Smooth muscle cell (in vitro differentiated cells): Measurements from ENCODE around the gene SRRM5. TPM values are rescaled to one million over a fixed set of nuclear protein-coding genes. Genes with fewer than 3 reads are reported as not detected.

Experiments used
- DNase-seq: peaks from one replicate; lab custom pipeline; 2025; ENCODE audit not compliant: unreplicated experiment; lab: John Stamatoyannopoulos, UW
- H2AFZ ChIP-seq: fragments of 200-600 bp; sonication (generic); 2 replicates; pipeline ENCODE4 v1.6.0; 2016; ENCODE audit warnings: antibody characterized with exemption, low read depth, mild to moderate bottlenecking
- H3F3A ChIP-seq: fragments of 200-600 bp; sonication (generic); 2 replicates; pipeline ENCODE4 v1.6.0; 2017; ENCODE audit warnings: antibody characterized with exemption, low read depth
- H3K27ac ChIP-seq: fragments of 200-600 bp; sonication (generic); 2 replicates; pipeline ENCODE4 v1.5.1; 2016; ENCODE audit warnings: low read depth, mild to moderate bottlenecking
- H3K27me3 ChIP-seq: fragments of 200-600 bp; sonication (generic); 2 replicates; pipeline ENCODE4 v1.6.1; 2016; ENCODE audit warnings: low read depth, mild to moderate bottlenecking
- H3K36me3 ChIP-seq: fragments of 200-600 bp; sonication (generic); 2 replicates; pipeline ENCODE4 v1.5.1; 2016; ENCODE audit warnings: low read depth
- H3K4me1 ChIP-seq: fragments of 200-600 bp; sonication (generic); 2 replicates; pipeline ENCODE4 v1.5.1; 2016; ENCODE audit warnings: low read depth
- H3K4me2 ChIP-seq: fragments of 200-600 bp; sonication (generic); 2 replicates; pipeline ENCODE4 v1.6.0; 2016; ENCODE audit warnings: mild to moderate bottlenecking
- H3K4me3 ChIP-seq: fragments of 200-600 bp; sonication (generic); 2 replicates; pipeline ENCODE4 v1.5.1; 2016; ENCODE audit warnings: mild to moderate bottlenecking
- H3K79me2 ChIP-seq: fragments of 200-600 bp; sonication (generic); 2 replicates; pipeline ENCODE4 v1.6.0; 2016; ENCODE audit warnings: low read depth, mild to moderate bottlenecking
- H3K9ac ChIP-seq: fragments of 200-600 bp; sonication (generic); 2 replicates; pipeline ENCODE4 v1.6.0; 2016; ENCODE audit warnings: low read depth
- H3K9me3 ChIP-seq: fragments of 200-600 bp; sonication (generic); replicated peaks from 2 replicates; pipeline ENCODE4 v1.5.1; 2016; ENCODE audit warnings: low read depth
- H4K20me1 ChIP-seq: fragments of 200-600 bp; sonication (generic); 2 replicates; pipeline ENCODE4 v1.6.0; 2016; ENCODE audit warnings: low read depth
- CTCF ChIP-seq: fragments of 200-600 bp; sonication (generic); IDR thresholded peaks from 2 replicates; pipeline ENCODE4 v1.5.1; 2017; ENCODE audit warnings: borderline replicate concordance, mild to moderate bottlenecking, antibody characterized with exemption; ENCODE audit not compliant: insufficient read depth, poor library complexity, severe bottlenecking
- WGBS: methylation state at CpG from one replicate; pipeline ENCODE4 v1.1.7; 2016; ENCODE audit warnings: low lambda C conversion rate; 5-methylcytosine and 5-hydroxymethylcytosine counted together
- polyA plus RNA-seq: library from polyadenylated mRNA; unstranded; fragments of >200 nt; fragmentation: Nextera tagmentation; extraction: Ambion mirVana; gene quantifications from 2 replicates; pipeline ENCODE4 v1.2.1, GENCODE V29; 2016
- total RNA-seq: library from RNA; depleted of rRNA; stranded (reverse); fragments of >200 nt; gene quantifications from 2 replicates; pipeline ENCODE4 v1.2.3, GENCODE V29; 2014

The SRRM5 gene
- total and polyA plus RNA-seq, 2 experiments from 2014 or later: 0.27 TPM; not detected in 1

GRCh38 chr19:43623889-43624670 is 12.2 kb downstream of the SRRM5 start:
- H3K79me2 ChIP-seq: no peaks in the 10 kb centered on the region
- H3K27ac ChIP-seq: no peak overlapping the region
- no peaks in the 10 kb centered on the region for H3K9me3 ChIP-seq
- H3K9ac ChIP-seq: no peak overlapping the region
- no peak for TF ChIP-seq CTCF
- H3K4me3 ChIP-seq: no peak overlapping the region
- H3K36me3 ChIP-seq: no peaks in the 10 kb centered on the region
- no peaks in the 10 kb centered on the region for H4K20me1 ChIP-seq
- WGBS: 92% methylated on average over 35 of the region's 35 CpGs
- no peak overlapping the region for H3K4me2 ChIP-seq
- H2AFZ ChIP-seq: no peak overlapping the region
- DNase-seq: no peak
- H3K4me1 ChIP-seq: peaks cover 5% of the 10 kb centered on the region
- H3F3A ChIP-seq: no peaks in the 10 kb centered on the region
- no peaks in the 10 kb centered on the region for H3K27me3 ChIP-seq

GRCh38 chr19:43624933-43625332 is 13.0 kb downstream of the SRRM5 start:
- no peak for DNase-seq
- no peak overlapping the region for H3K27ac ChIP-seq
- no peaks in the 10 kb centered on the region for H3K9me3 ChIP-seq
- 14% methylated on average over 28 of the region's 30 CpGs for WGBS
- H3K36me3 ChIP-seq: no peaks in the 10 kb centered on the region
- TF ChIP-seq CTCF: peak; percentile 23
- no peak overlapping the region for H2AFZ ChIP-seq
- H3K9ac ChIP-seq: no peak overlapping the region
- peaks cover 5% of the 10 kb centered on the region for H3K4me1 ChIP-seq
- H3F3A ChIP-seq: no peaks in the 10 kb centered on the region
- H4K20me1 ChIP-seq: no peaks in the 10 kb centered on the region
- no peak overlapping the region for H3K4me2 ChIP-seq
- H3K27me3 ChIP-seq: no peaks in the 10 kb centered on the region
- H3K4me3 ChIP-seq: no peak overlapping the region
- H3K79me2 ChIP-seq: no peaks in the 10 kb centered on the region

- TF ChIP-seq CTCF: no peak
- no peak overlapping the region for H3K4me2 ChIP-seq
- H3K9me3 ChIP-seq: no peaks in the 10 kb centered on the region
- no peak overlapping the region for H3K27ac ChIP-seq
- no peaks in the 10 kb centered on the region for H3K27me3 ChIP-seq
- H3K9ac ChIP-seq: no peak overlapping the region
- no peak overlapping the region for H2AFZ ChIP-seq
- H3K79me2 ChIP-seq: no peaks in the 10 kb centered on the region
- H3K4me3 ChIP-seq: no peak overlapping the region
- WGBS: 82% methylated on average over 30 of the region's 32 CpGs
- H3K36me3 ChIP-seq: no peaks in the 10 kb centered on the region
- no peaks in the 10 kb centered on the region for H4K20me1 ChIP-seq
- H3K4me1 ChIP-seq: no peaks in the 10 kb centered on the region
- DNase-seq: no peak
- H3F3A ChIP-seq: no peaks in the 10 kb centered on the region
Observed at GRCh38 chr19:43625918-43626579, 14.2 kb downstream of the SRRM5 start.
